KMS-11 (cell line): Measurements from ENCODE around the gene ACAP3.

Experiments
- H2AFZ ChIP-seq: fragments of 200-600 bp; sonication (generic); 2 replicates; pipeline ENCODE4 v1.6.1; 2016; ENCODE audit warnings: antibody characterized with exemption, mixed run types, low read depth
- H3K27ac ChIP-seq: fragments of 200-600 bp; sonication (generic); 2 replicates; pipeline ENCODE4 v1.6.1; 2016; ENCODE audit warnings: mild to moderate bottlenecking, mixed run types
- H3K27me3 ChIP-seq: fragments of 200-600 bp; sonication (generic); 2 replicates; pipeline ENCODE4 v1.6.1; 2017; ENCODE audit warnings: mild to moderate bottlenecking, low read depth, mixed run types, moderate library complexity; ENCODE audit not compliant: insufficient read depth
- H3K36me3 ChIP-seq: fragments of 200-600 bp; sonication (generic); 2 replicates; pipeline ENCODE4 v1.6.1; 2017; ENCODE audit warnings: mild to moderate bottlenecking, mixed run types; ENCODE audit not compliant: insufficient read depth
- H3K4me1 ChIP-seq: fragments of 200-600 bp; sonication (generic); 2 replicates; pipeline ENCODE4 v1.6.1; 2016; ENCODE audit warnings: mild to moderate bottlenecking, low read depth, mixed run types; ENCODE audit not compliant: poor library complexity, severe bottlenecking
- H3K4me2 ChIP-seq: fragments of 200-600 bp; sonication (generic); 2 replicates; pipeline ENCODE4 v1.7.0; 2016; ENCODE audit warnings: mild to moderate bottlenecking, mixed run types
- H3K4me3 ChIP-seq: fragments of 200-600 bp; sonication (generic); IDR thresholded peaks from 2 replicates; pipeline ENCODE4 v1.6.1; 2017; ENCODE audit warnings: low read depth, low read length, mixed read lengths; ENCODE audit not compliant: insufficient read depth
- H3K79me2 ChIP-seq: fragments of 200-600 bp; sonication (generic); 2 replicates; pipeline ENCODE4 v1.6.1; 2016; ENCODE audit warnings: low read depth, mixed run types; ENCODE audit not compliant: insufficient read depth
- H3K9ac ChIP-seq: fragments of 200-600 bp; sonication (generic); 2 replicates; pipeline ENCODE4 v1.6.1; 2016; ENCODE audit warnings: mild to moderate bottlenecking, mixed run types
- H4K20me1 ChIP-seq: fragments of 200-600 bp; sonication (generic); 2 replicates; pipeline ENCODE4 v1.6.1; 2016; ENCODE audit warnings: mild to moderate bottlenecking, mixed run types; ENCODE audit not compliant: insufficient read depth
- CTCF ChIP-seq: fragments of 200-600 bp; sonication (generic); conservative IDR thresholded peaks from 2 replicates; pipeline ENCODE4 v1.6.1; 2017; ENCODE audit warnings: low read depth, mild to moderate bottlenecking, antibody characterized with exemption, low read length, moderate library complexity, mixed read lengths

ACAP3 gene

GRCh38 chr1:1295154-1295923, 12.4 kb downstream of the ACAP3 start:
- Histone ChIP-seq H3K4me3 (no peak overlapping the region), H3K4me2 (no peak overlapping the region), H2AFZ (no peak overlapping the region), H3K9ac (no peak overlapping the region), H3K27me3 (peaks cover 10% of the 10 kb centered on the region; the same call in 1 of the 2 replicates), H3K79me2 (no peaks in the 10 kb centered on the region), H3K27ac (no peak overlapping the region), H3K4me1 (peaks cover 18% of the 10 kb centered on the region), H4K20me1 (no peaks in the 10 kb centered on the region; the same call in 1 of the 2 replicates), H3K36me3 (no peaks in the 10 kb centered on the region)
- TF ChIP-seq CTCF = no peak

GRCh38 chr1:1294250-1294890, 13.4 kb downstream of the ACAP3 start:
- H3K27ac ChIP-seq = no peak overlapping the region
- TF ChIP-seq CTCF = no peak
- H3K4me2 ChIP-seq = no peak overlapping the region
- no peak overlapping the region for H2AFZ ChIP-seq
- H3K79me2 ChIP-seq = no peaks in the 10 kb centered on the region
- peaks cover 15% of the 10 kb centered on the region; the same call in 1 of the 2 replicates for H3K27me3 ChIP-seq
- peaks cover 22% of the 10 kb centered on the region for H3K4me1 ChIP-seq
- no peak overlapping the region for H3K4me3 ChIP-seq
- no peak overlapping the region for H3K9ac ChIP-seq
- no peaks in the 10 kb centered on the region for H4K20me1 ChIP-seq
- H3K36me3 ChIP-seq = no peaks in the 10 kb centered on the region

- H3K27me3 ChIP-seq = peaks cover 15% of the 10 kb centered on the region; the same call in 1 of the 2 replicates
- H3K27ac ChIP-seq = no peak overlapping the region
- no peak overlapping the region for H3K4me3 ChIP-seq
- peaks cover 22% of the 10 kb centered on the region for H3K4me1 ChIP-seq
- H2AFZ ChIP-seq = no peak overlapping the region
- H4K20me1 ChIP-seq = no peaks in the 10 kb centered on the region
- H3K4me2 ChIP-seq = no peak overlapping the region
- no peaks in the 10 kb centered on the region for H3K36me3 ChIP-seq
- no peak overlapping the region for H3K9ac ChIP-seq
- no peak for TF ChIP-seq CTCF
- H3K79me2 ChIP-seq = no peaks in the 10 kb centered on the region
These were observed 14.2 kb downstream of the ACAP3 start for GRCh38 chr1:1293263-1294249.

GRCh38 chr1:1292851-1293250, 14.9 kb downstream of the ACAP3 start:
- Histone ChIP-seq H3K9ac (no peak overlapping the region), H3K79me2 (no peaks in the 10 kb centered on the region), H3K27me3 (peaks cover 15% of the 10 kb centered on the region; the same call in 1 of the 2 replicates), H3K4me3 (no peak overlapping the region), H3K36me3 (no peaks in the 10 kb centered on the region), H2AFZ (no peak overlapping the region), H3K4me1 (peaks cover 22% of the 10 kb centered on the region), H3K27ac (no peak overlapping the region), H4K20me1 (no peaks in the 10 kb centered on the region), H3K4me2 (no peak overlapping the region)
- no peak for TF ChIP-seq CTCF
